Osteoblast (primary cell): ENCODE results near the gene TET2. TPM values are rescaled to one million over a fixed set of nuclear protein-coding genes. Genes with fewer than 3 reads are reported as not detected.
A peak's percentile ranks its signal among the peaks of the same experiment; 100 is the strongest.

Source experiments
- DNase-seq: peaks from one replicate; pipeline ENCODE4 v3.0.0; 2011; ENCODE audit warnings: low spot score, mixed read lengths; ENCODE audit not compliant: insufficient read length; ENCODE audit errors: missing footprints
- H2AFZ ChIP-seq: 2 replicates; pipeline ENCODE4 v1.6.0; 2011; ENCODE audit warnings: mild to moderate bottlenecking, low read length
- H3K27ac ChIP-seq: 2 replicates; pipeline ENCODE4 v1.5.1; 2011; ENCODE audit warnings: mild to moderate bottlenecking, low read depth, low read length, moderate library complexity
- H3K27me3 ChIP-seq: 2 replicates; pipeline ENCODE4 v1.6.0; 2012; ENCODE audit warnings: mild to moderate bottlenecking, control low read depth, inconsistent platforms, low read length, moderate library complexity; ENCODE audit not compliant: insufficient read depth
- H3K36me3 ChIP-seq: 2 replicates; pipeline ENCODE4 v1.5.1; 2011; ENCODE audit warnings: mild to moderate bottlenecking, low read length, control low read depth, moderate library complexity; ENCODE audit not compliant: insufficient read depth
- H3K4me1 ChIP-seq: 2 replicates; pipeline ENCODE4 v1.5.1; 2011; ENCODE audit warnings: mild to moderate bottlenecking, low read length, control low read depth, moderate library complexity; ENCODE audit not compliant: insufficient read depth
- H3K4me2 ChIP-seq: 2 replicates; pipeline ENCODE4 v1.6.0; 2011; ENCODE audit warnings: mild to moderate bottlenecking, low read length; ENCODE audit not compliant: insufficient read depth
- H3K4me3 ChIP-seq: fragments of 200-600 bp; sonication (generic); 3 replicates; pipeline ENCODE4 v1.5.1; 2012; ENCODE audit warnings: mild to moderate bottlenecking, low read length, inconsistent platforms; ENCODE audit not compliant: insufficient read depth
- H3K79me2 ChIP-seq: 2 replicates; pipeline ENCODE4 v1.6.0; 2012; ENCODE audit warnings: mild to moderate bottlenecking, low read length, control low read depth, inconsistent platforms; ENCODE audit not compliant: insufficient read depth
- H3K9me3 ChIP-seq: 2 replicates; pipeline ENCODE4 v1.5.1; 2011; ENCODE audit warnings: low read depth, low read length, control low read depth
- H4K20me1 ChIP-seq: 2 replicates; pipeline ENCODE4 v1.6.0; 2012; ENCODE audit warnings: mild to moderate bottlenecking, low read length, control low read depth; ENCODE audit not compliant: insufficient read depth
- total RNA-seq: library from RNA; depleted of rRNA; stranded (reverse); fragments of >200 nt; gene quantifications from 2 replicates; pipeline ENCODE4 v1.2.3, GENCODE V29; 2012
- TF ChIP-seq, protein P1 (sequence below): IDR thresholded peaks from 2 replicates; pipeline ENCODE4 v1.5.1; 2011; ENCODE audit warnings: mild to moderate bottlenecking, low read depth, low read length, moderate library complexity; ENCODE audit errors: extremely low read depth

TET2 gene
- total RNA-seq, 1 donor, result 15.9 TPM

DNA sequence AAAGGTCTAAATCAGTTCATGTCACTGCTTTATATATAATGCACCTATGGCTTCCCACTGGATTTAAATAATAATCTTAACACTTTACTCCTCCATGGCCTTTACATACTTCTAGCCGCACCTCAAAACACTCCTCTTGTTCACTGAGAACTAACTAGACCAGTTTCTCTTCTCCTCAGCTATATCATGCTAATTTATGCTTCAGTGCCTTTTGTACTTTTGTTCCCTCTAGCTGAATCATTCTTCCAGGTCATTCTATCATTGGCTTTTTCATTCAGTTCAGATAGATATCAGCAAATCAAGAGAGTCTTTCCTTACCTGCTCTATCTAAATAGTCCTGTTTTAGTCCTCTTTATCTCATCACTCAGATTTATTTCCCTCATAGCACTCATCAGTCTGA, 64.2 kb downstream of the TET2 start:
- Histone ChIP-seq H3K9me3 (no peaks in the 10 kb centered on the region), H4K20me1 (peaks cover 6% of the 10 kb centered on the region), H3K27me3 (no peaks in the 10 kb centered on the region), H3K4me2 (no peak overlapping the region), H2AFZ (no peak overlapping the region), H3K4me3 (no peak overlapping the region), H3K27ac (no peak overlapping the region), H3K36me3 (no peaks in the 10 kb centered on the region), H3K4me1 (peaks cover 3% of the 10 kb centered on the region), H3K79me2 (peaks cover 10% of the 10 kb centered on the region)
- TF ChIP-seq, protein P1, sequence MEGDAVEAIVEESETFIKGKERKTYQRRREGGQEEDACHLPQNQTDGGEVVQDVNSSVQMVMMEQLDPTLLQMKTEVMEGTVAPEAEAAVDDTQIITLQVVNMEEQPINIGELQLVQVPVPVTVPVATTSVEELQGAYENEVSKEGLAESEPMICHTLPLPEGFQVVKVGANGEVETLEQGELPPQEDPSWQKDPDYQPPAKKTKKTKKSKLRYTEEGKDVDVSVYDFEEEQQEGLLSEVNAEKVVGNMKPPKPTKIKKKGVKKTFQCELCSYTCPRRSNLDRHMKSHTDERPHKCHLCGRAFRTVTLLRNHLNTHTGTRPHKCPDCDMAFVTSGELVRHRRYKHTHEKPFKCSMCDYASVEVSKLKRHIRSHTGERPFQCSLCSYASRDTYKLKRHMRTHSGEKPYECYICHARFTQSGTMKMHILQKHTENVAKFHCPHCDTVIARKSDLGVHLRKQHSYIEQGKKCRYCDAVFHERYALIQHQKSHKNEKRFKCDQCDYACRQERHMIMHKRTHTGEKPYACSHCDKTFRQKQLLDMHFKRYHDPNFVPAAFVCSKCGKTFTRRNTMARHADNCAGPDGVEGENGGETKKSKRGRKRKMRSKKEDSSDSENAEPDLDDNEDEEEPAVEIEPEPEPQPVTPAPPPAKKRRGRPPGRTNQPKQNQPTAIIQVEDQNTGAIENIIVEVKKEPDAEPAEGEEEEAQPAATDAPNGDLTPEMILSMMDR, result no peak
- no peak for DNase-seq

DNA sequence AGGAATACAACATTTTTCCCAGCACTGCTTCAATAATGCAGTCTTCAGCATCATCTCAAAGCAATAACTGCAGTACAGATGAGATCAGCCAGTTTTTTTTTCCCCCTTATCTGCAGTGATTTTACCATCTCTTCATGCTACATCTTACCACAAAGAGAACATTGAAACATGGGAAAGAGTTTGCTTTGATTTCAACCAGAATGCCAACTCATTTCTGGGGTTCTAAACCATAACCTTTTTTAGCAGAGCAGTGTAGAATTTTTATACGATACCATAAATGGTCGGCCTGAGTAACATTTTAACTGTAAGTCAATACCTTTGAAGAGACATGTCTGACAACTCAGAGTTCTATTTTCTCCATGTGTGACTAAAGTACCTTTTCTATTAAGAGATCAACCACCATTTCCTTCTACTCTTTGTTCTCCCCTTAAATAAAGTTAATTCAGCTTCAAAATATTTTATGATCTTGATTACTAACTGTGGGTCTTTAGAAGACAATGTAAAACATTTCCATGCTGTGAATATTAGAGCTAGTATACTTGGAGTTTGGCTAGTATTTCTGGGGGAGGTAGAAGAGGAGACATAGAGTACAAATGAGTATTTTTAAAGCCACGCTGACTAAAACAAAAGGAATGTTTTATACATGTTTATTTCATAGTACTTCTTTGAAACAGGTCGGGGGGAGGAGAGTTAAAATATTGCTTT, 69.1 kb downstream of the TET2 start:
- Histone ChIP-seq H3K27ac (peak overlapping the region; percentile 20), H3K4me1 (peaks cover 6% of the 10 kb centered on the region), H4K20me1 (peaks cover 4% of the 10 kb centered on the region), H3K9me3 (no peaks in the 10 kb centered on the region), H3K27me3 (no peaks in the 10 kb centered on the region), H2AFZ (no peak overlapping the region), H3K4me2 (peak overlapping the region; percentile 6), H3K79me2 (peaks cover 7% of the 10 kb centered on the region), H3K36me3 (no peaks in the 10 kb centered on the region), H3K4me3 (no peak overlapping the region)
- TF ChIP-seq, protein P1, result no peak
- DNase-seq, result peak; percentile 10

DNA sequence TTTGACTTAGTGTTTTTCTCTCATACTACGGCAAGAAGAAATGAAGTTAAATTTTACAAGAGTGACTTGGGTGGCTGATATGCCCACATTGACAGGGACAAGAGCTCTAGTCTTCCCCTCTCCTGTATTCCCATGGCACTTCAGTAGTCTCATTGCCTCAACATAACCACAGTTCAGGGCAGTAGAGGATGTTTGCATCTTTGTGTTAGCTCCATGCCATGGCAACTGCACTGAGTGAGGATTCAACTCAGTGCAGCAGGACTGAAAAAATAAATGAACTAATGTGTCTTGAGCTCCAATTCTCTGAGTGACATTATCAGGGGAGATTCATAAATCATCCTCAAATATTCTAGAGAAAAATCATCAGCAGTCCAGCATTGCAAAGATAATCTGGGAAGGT, 78.8 kb downstream of the TET2 start:
- Histone ChIP-seq H2AFZ (no peak overlapping the region), H3K4me1 (no peaks in the 10 kb centered on the region), H3K79me2 (no peaks in the 10 kb centered on the region), H3K4me2 (no peak overlapping the region), H3K27ac (no peak overlapping the region), H3K27me3 (no peaks in the 10 kb centered on the region), H3K9me3 (no peaks in the 10 kb centered on the region), H3K36me3 (no peaks in the 10 kb centered on the region), H4K20me1 (peaks cover 3% of the 10 kb centered on the region), H3K4me3 (no peak overlapping the region)
- DNase-seq, result no peak
- TF ChIP-seq, protein P1, result no peak

DNA sequence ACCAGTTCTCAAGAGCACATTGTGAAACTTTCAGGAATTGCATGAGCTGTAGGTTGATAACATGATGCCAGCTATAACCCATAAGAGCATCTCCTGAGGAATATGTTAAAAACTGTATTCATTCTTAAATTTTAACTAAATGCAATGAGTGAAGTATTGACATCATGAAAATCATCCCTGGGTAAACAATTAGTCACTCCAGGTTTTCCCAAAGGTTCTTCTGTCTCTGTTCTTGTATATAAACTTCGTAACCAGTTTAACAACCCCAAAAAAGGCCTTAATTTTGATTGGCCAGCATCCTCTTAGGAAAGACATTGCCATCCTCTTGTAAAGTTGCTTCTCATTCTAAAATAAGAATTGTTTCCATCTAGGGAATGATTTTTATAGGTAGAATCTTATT, 80.4 kb downstream of the TET2 start:
- H3K36me3 ChIP-seq, result no peaks in the 10 kb centered on the region
- H3K27me3 ChIP-seq, result no peaks in the 10 kb centered on the region
- H3K4me3 ChIP-seq, result no peak overlapping the region
- H2AFZ ChIP-seq, result no peak overlapping the region
- TF ChIP-seq, protein P1, result no peak
- DNase-seq, result no peak
- H3K4me1 ChIP-seq, result no peaks in the 10 kb centered on the region
- H3K79me2 ChIP-seq, result no peaks in the 10 kb centered on the region
- H4K20me1 ChIP-seq, result peaks cover 3% of the 10 kb centered on the region
- H3K27ac ChIP-seq, result no peak overlapping the region
- H3K4me2 ChIP-seq, result no peak overlapping the region
- no peaks in the 10 kb centered on the region for H3K9me3 ChIP-seq
